ENCODE measurements around the gene GPR15LG.
A peak's percentile ranks its signal among the peaks of the same experiment; 100 is the strongest.

GPR15LG gene

GRCh38 chr10:84212014-84212413, 38.4 kb downstream of the GPR15LG start:
- DNase-seq (ENCODE audit: insufficient read length, low spot score) (no peak), FAIRE-seq (no peak)

- FAIRE-seq (no peak), DNase-seq (ENCODE audit: insufficient read length, low spot score) (no peak)
Measured at GRCh38 chr10:84213076-84213475, 39.5 kb downstream of the GPR15LG start.

- no peak for FAIRE-seq
- DNase-seq (ENCODE audit: insufficient read length, low spot score), result no peak
Measured at GRCh38 chr10:84214046-84214572, 40.5 kb downstream of the GPR15LG start.

- DNase-seq (ENCODE audit: insufficient read length, low spot score) (peak; percentile 58), FAIRE-seq (peak; percentile 95)
Measured at GRCh38 chr10:84214612-84215235, 41.1 kb downstream of the GPR15LG start.

- FAIRE-seq (no peak), DNase-seq (ENCODE audit: insufficient read length, low spot score) (no peak)
Measured at GRCh38 chr10:84216834-84217233, 43.2 kb downstream of the GPR15LG start.

- no peak for FAIRE-seq
- DNase-seq (ENCODE audit: insufficient read length, low spot score), result no peak
Measured at GRCh38 chr10:84217746-84218145, 44.1 kb downstream of the GPR15LG start.

- no peak for FAIRE-seq
- no peak for DNase-seq (ENCODE audit: insufficient read length, low spot score)
Measured at GRCh38 chr10:84221916-84222315, 48.3 kb downstream of the GPR15LG start.

GRCh38 chr10:84224411-84225028, 50.9 kb downstream of the GPR15LG start:
- FAIRE-seq, result no peak

GRCh38 chr10:84225427-84226173, 52.0 kb downstream of the GPR15LG start, which contains the start of gene LRIT2:
TSS of gene LRIT2 (minus strand) at chr10:84225544. CDS start at chr10:84225520, 24 bp downstream.
- FAIRE-seq, result no peak
- no peak for DNase-seq (ENCODE audit: insufficient read length, low spot score)

More at GRCh38 chr10:84224411-84225028, 50.9 kb downstream of the GPR15LG start:
- no peak for DNase-seq (ENCODE audit: insufficient read length, low spot score)

GRCh38 chr10:84226616-84227015, 53.0 kb downstream of the GPR15LG start:
- DNase-seq (ENCODE audit: insufficient read length, low spot score), result no peak
- no peak for FAIRE-seq

- DNase-seq (ENCODE audit: insufficient read length, low spot score), result no peak
- no peak for FAIRE-seq
Measured at GRCh38 chr10:84227810-84228209, 54.2 kb downstream of the GPR15LG start.

- DNase-seq (ENCODE audit: insufficient read length, low spot score) (no peak), FAIRE-seq (no peak)
Measured at GRCh38 chr10:84230359-84230758, 56.8 kb downstream of the GPR15LG start.

GRCh38 chr10:84232376-84232775, 58.8 kb downstream of the GPR15LG start:
- FAIRE-seq (no peak), DNase-seq (ENCODE audit: insufficient read length, low spot score) (no peak)

- FAIRE-seq, result no peak
Measured at GRCh38 chr10:84233940-84234339, 60.3 kb downstream of the GPR15LG start.

GRCh38 chr10:84234479-84234878, 60.9 kb downstream of the GPR15LG start:
- no peak for FAIRE-seq
- DNase-seq (ENCODE audit: insufficient read length, low spot score), result no peak

More at GRCh38 chr10:84233940-84234339, 60.3 kb downstream of the GPR15LG start:
- no peak for DNase-seq (ENCODE audit: insufficient read length, low spot score)
